Measurements from ENCODE around the gene PRKACA.

The PRKACA gene

DNA sequence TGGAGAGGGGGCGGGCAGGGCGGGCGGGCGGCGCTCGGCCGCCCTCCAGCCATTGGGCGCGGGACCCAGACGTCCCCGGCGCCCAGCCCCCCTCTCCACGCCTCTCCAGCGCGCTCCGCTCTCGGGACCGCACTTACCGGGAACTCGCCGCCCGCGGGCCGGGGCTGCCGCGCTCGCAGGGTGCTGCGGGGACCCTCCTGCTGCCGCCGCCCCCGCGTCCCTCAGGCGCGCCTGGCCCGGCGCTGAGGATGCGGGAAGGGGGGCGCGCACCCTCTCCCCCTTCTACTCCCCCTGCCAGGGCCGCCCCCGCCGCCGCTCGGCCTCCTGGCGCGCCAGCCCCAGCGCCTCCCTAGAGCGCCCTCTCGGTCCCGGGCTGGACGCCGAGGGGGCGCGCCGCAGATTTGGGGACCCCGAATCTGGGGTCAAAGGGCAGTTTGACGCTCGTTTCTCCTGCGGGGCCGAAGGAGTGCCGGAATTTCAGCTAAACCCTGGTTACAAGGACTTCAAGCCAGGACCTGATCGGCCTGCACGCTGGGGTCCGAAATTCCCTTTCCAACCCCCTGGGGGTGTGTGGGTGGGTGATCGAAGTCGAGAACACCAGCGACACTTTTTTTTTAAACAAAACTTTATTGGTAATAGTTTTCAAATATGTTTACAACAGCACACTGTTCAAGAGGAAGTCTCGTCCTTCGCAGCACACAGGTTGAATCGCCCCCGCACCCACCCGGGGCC lies 26.3 kb downstream of the PRKACA start:
- no peak for DNase-seq

DNA sequence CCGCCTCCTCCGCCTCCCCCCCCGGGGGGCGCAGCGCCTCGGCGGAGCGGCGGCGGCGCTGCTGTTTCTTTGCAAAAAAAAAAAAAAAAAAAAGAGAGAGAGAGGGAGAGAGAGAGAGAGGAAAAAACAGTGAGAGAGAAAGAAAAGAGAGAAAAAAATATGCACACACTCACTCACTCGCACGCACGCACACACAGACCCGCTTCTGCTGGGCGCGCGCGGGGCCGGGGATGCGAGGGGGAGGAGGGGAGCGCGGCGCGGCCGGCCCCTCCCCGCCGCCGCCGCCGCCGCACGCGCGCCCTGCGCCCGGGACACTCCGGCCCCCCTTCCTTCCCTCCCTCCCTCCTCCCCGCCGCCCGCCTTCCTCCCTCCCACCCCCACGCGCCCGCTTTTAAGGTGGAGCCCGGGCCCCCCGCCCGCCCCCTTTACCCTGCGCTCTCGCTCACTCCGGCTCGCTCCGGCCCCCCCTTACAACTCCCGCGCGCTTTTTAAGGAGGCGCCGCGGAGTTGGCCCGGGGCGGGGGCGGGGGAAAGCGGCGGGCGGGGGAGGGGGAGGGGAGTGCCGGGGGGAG lies 27.0 kb downstream of the PRKACA start, which contains the start of gene SAMD1:
SAMD1 (minus strand) TSS at position 243 of the 572 bp plus-strand sequence.
- peak; percentile 72 for DNase-seq

DNA sequence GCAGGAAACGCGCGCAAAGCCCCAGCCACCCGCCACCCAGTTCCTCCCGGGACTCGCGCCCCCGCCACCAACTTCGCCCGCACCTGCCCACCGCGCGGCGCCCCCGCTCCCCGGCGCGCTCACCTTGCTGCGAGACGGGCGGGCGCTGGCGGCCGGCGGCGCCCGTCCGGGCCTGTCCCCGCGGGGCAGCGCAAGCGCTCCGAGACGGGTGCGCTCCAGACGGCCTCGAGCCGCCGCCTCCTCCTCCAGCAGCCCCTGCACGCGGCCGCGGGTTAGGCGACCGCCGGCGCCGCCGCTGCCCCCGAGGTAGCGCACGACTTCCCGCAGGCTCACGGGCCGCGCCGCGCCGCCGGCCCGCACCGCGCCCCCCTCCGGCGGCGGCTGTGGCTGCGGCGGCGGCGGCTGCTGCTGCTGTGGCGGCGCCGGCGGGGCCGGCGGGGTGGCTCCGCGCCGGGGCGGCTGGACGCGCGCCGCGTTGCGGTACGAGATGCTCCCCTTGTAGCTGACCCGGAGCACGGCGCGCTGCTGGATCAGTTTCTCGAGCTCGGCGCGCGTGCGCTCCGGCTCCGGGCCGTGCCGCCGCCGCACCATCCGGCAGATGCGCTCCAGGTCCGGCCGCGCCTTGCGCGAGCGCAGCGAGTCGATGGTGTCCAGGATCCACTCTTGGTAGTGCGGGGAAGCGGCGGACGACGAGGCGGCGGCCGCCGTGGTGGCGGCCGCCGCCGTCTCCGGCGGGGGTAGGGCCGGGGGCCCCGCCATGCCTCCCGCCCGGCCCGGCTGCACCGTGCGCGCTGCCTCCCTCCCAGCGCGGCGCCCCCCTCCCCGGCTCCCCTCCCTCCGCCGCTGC lies 27.7 kb downstream of the PRKACA start:
- DNase-seq: no peak

DNA sequence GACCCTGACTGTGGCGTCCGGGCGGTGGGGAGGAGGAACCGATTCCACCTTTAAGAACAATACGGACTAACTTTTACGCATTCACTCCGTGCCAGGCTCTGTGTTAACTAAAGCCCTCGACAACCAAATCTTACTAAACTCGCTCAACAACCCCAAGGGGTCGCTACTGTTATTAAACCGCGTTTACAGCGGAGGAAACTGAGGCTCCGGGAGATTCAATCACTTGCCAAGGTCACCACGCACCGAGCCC lies 28.2 kb downstream of the PRKACA start:
- no peak for DNase-seq

DNA sequence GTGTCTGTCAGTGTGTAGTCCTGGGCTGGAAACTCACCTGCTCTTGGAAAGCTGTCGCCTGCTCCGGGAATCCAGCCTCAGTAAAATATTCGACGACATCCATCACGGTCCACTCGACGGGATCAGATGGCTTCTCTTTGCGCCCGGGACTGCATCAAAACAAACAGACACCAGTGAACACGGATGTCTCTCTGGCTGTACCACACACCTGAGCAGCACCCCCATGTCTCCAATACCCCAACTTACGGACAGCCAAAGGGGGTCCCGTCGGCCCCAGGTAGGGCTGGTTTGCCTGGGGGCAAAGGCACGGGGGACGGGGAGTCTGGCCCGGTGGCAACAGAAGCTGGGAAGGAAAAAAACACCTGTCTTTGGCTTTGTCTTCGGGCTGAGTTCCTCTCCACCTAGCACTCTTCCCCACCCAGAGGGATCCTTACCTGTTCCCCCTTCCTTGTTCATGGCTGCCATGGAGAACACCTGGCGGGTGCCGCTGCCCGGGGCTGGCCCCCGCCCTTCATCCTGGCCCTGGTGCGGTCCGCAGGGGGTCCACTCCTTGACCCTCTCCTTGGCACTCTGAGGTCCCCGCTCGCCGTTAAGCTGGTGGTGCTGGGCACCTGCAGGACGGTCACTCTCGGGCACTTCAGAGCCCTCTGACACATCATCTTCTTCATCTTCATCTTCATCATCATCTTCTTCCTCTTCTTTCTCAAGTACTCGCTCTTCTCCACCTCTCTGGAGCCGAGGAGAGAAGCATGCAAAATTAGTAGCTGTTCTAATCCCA lies 28.7 kb downstream of the PRKACA start:
- DNase-seq: no peak

DNA sequence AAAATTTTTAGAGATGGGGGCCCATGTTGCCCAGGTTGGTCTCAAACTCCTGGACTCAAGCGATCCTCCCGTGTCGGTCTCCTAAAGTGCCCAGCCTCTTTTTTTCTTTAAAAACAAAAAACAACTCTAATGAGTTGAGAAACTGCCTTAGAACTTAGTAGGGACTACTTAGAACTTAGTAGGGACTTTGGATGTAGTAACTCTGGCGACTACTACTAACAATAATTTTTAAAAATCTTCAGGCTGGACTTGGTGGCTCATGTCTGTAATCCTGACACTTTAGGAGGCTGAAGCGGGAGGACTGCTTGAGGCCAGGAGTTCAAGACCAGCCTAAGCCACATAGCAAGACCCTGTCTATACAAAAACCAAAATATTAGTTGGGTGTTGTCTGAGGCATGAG lies 31.5 kb downstream of the PRKACA start:
- no peak for DNase-seq

DNA sequence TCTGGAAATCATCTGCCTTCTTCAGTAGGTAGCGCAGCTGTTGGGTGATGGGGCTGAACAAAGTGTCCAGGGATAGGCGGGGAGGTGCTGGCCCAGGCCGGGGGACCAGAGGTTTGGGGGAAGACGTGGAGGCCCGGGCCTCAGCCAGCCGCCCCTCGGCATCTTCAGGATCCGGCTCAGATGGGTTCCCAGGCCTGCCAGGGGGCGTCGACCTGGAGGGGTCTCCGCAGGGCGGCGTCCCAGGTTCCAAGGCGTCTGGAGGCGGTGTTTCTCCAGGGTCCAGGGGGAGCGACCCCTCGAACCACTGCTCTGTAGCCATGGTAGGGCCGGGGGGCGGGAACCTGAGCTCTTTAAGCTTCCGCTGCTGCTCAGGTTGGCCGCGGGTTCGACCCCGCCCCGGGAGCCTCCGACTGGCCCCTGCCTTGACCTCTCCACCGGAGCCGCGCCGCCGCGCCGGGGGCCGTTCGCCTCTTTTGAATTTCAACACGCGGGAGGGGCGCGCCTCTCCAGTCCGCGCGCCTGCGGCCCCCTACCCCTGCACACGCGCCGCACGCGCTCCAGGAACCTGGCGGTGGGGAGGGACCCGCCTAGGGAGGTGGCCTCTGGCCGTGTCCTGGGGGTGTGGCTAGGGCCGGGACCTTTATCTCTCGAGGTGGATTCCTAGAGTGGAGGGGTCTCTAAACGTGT lies 32.1 kb downstream of the PRKACA start, which contains the start of gene C19orf67:
C19orf67 (minus strand) TSS at position 475 of the 687 bp plus-strand sequence; CDS start at position 319, 156 bp downstream.
- no peak for DNase-seq

DNA sequence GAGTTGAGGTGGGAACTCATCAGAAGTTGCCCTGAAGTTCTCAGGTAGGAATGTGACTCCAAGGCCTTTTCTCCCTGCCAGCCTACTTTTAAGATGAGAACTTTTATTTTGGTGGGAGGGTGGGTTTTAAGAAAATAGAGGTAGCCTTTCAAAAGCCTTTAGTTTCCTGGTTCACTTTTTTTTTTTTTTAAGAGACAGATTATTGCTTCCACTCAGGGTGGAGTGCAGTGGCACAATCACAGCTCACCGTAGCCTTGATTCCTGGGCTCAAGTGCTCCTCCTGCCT lies 34.9 kb downstream of the PRKACA start:
- DNase-seq: no peak

DNA sequence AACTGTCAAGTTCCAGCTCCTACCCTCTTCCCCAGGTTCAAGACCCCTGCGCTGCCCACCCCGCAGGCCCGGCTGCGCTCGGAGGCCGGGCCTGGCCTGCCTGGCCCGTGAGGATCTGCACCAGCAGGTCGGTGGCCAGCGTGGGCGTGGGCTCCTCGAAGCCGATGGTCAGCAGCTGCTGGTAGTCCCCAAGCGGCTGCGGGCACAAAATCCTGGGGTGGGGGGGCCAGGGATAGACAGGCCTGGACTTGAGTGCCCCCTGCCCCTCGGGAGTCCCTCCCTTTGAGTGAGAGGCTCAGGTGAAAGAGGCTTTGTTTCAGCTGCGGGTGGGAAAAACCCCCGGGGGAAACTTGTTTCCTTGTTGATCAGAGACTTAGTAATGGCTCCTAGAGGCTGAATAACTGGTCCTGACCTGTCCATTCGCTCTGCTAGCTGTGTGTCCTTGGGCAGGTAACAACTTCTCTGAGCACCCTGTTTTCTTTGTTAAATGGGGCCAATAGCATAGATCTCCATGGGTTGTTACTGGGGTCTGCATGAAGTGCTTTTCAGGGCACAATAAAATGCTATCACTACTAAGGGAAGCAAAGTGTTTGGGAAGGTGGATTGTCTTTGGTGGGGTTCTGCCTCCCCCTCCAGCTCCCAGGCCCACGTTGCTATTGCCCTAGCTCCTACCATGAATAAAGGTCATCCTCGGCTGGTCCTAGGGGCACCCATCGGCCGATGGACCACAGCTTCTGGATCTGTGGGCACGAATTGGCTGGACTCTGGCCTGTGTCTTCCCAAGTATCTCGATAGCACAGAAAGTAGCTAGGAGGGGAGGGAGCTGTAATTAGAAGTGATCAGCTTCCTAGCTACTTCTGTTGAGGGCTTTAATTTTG lies 35.5 kb downstream of the PRKACA start:
- DNase-seq: no peak

DNA sequence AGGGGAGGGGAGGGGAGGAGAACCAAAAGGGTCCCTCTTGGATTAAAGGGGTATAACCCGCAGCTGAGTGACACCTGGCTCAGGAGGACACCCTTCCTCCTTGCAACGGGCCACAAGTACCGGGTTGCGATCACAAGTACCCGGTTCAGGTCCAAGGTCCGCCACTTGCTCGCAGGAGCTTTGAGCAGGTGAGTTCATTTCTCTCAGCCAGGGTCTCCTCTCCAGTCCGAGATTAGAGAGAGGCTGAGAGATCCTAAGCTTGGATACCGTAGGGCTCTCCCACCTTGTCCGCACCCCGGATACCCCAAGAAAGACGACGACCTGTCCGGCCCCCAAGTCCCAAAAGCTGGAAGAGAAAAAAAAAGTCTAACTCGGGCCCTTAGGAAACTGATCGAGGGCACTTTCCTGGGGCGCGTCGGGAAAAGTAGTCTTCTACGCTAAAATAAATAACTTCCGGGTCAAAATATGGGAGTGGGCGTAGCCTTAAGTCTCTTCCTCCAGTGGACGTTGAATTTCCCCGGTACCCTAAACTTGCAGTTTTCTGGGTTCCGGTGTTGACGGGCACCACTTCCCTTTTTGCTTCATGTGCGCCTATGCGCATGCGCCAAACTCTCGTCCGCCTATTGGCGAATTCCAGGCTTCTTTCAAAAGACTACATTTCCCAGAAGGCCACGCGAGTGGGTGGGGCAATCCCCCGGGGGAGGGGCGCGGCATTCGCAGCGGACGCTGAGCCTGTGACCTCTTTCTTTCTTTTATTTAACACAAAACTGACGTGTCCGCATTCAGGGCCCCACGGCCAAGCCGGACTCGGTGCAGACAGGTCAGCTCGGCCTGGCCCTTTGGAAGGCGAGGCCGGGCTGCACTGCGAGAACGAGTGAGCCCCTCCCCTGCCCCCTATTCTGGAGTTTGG lies 36.4 kb downstream of the PRKACA start:
- DNase-seq: peak; percentile 98

DNA sequence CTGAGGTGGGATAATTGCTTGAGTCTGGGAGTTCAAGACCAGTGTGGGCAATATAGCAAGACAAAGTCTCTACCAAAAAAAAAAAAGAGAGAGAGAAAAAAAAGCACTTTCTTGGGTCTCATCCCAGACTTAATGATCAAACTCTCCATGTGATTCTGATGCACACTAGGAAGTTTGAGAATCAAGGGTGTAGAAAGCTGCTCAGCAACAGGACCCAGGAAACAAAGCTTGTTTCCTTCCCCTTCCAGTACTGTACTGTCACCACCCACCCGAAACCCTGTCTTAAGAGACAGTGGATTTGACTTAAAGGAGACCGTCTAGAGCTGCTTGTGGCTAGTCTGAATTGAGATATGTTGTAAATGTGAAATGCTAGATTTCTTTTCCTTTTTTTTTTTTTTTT lies 39.2 kb downstream of the PRKACA start:
- no peak for DNase-seq

DNA sequence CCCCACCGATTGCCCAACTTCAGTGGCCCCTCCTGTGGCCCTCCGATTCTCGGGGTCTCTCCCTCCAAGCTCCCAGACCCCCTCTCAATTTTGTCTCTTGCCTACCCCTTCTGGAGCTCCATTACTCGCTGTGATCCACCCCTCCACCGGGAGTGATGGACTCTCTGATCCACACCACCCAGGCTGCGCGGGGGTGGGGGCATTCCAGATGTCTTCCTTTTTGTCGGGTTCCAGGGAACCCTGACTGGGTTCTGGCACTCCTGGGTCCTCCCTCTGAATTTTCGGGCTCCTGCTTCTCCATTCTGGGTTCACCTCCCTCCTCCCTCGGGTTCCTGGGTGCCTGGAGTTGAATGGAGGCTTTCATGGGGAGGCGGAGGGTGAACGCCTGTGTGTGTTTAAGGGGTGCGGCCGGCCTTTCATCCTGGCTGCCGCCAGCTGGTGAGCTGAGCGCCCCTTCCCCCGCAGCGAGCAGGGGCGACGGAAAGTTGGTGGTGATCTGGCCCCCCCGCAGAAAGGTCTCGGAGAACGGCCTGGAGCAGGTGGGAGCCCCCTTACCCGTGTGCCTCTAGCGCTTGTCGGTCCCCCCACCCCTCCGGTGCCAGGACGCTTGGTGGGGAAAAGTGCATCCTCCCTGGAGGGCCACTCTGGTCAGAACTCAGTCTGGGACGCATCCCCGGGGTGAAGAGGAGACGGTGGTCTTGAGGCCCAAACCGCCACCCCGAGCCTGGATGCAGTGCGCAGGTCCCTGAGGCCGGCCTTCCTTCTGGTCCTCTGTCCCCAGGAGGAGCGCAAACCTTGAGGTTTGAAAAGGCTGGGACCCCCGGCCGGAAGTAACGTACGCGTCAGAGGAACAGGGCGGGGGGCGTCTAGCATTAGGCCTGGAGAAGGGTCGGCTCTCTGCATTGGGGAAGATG lies 43.4 kb downstream of the PRKACA start:
- DNase-seq: no peak

DNA sequence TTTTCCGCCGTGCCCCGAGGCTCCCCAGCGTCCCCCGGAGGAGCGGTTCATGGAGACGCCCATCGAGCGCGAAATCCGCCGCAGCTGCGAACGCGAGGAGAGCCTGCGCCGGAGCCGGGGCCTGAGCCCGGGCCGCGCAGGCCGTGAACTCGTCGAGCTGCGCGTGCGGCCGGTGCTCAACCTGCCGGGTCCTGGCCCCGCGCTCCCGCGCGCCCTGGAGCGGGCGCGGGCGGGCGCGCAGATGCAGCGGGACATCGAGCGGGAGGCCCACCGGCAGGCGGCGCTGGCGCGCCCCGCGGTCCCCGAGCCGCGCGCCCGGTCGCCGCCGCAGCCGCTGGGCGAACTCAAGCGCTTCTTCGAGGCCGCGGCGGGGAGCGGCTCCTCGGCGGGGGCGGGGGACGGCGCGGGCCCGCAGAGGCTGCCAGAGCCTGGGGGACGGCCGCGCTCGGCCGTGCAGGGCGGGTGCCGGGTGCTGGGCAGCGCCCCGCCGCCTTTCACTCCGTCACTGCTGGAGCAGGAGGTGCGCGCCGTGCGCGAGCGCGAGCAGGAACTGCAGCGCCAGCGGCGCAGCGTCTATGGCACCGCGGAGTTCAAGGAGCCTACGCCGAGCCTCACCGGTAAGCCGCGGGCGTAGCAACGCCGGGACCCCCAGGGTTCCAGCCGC lies 44.2 kb downstream of the PRKACA start:
- no peak for DNase-seq

DNA sequence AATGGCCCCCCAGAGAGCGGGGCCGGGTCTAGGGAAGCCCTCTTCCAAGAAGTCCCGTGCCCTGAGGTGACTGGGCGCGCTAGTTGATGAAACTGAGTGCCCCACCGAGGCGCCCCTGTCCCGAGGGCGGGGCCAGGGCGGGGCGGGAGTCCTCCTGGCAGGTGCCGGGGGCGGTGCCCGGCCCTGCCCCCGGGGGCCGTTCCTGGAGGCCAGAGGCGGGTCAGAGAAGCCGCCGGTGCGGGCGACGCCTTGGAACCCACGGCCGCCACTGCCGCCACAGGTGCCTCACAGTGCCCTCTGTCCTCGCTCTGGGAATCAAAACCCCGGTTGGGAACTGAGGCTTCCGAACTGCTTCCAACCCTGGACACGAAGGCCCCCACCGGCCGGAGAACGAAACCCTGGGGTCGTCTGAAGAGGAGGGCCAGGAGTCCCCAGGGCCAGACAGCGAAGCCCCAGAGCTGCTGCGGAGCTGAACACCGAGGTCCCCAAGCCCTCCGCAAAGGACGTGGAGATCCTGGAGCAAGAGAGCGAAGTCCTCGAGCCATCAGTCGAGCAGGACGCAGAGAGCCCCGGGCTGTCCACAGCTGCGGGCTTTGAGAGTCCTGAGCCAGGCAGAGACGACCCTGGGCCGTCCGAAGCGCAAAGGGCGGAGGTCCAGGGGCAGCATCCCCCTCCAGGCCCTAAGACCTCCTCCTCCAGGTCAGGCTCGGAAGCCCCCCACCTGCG lies 44.9 kb downstream of the PRKACA start, which contains the start of gene MISP3:
MISP3 (plus strand) TSS at position 252 of the 726 bp plus-strand sequence. CDS start 524 bp downstream, outside the sequence.
- no peak for DNase-seq

DNA sequence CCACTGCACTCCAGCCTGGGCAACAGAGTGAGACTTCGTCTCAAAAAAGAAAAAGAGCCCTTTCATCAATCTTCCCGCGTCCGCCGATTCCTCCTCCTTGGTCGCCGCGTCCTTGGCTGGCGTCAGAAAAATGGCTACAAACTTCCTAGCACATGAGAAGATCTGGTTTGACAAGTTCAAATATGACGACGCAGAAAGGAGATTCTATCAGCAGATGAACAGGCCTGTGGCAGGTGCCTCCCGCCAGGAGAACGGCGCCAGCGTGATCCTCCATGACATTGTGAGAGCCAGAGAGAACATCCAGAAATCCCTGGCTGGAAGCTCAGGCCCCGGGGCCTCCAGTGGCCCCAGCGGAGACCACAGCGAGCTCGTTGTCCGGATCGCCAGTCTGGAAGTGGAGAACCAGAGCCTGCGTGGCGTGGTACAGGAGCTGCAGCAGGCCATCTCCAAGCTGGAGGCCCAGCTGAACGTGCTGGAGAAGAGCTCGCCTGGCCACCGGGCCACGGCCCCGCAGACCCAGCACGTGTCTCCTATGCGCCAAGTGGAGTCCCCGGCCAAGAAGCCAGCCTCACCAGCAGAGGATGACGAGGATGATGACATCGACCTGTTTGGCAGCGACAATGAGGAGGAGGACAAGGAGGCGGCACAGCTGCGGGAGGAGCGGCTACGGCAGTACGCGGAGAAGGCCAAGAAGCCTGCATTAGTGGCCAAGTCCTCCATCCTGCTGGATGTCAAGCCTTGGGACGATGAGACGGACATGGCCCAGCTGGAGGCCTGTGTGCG lies 47.1 kb downstream of the PRKACA start:
- DNase-seq: no peak

DNA sequence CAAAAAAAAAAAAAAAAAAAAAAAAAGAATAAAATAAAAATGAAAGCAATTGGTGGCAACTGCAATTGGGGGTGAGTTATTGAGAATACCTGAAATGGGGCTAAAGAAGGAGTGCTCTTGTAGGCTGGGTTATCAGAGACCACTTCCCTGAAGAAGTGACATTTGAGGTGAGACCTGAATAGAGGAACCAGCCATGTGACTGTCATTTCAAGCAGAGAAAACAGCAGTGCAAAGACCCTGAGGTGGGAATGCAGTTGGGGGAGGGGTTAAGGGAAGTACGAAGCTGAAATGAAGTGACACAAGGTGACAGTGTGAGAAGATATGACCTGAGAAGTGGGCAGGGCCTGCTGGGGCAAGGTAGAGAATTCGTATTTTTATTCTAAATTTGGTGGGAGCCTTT lies 51.4 kb downstream of the PRKACA start:
- no peak for DNase-seq

DNA sequence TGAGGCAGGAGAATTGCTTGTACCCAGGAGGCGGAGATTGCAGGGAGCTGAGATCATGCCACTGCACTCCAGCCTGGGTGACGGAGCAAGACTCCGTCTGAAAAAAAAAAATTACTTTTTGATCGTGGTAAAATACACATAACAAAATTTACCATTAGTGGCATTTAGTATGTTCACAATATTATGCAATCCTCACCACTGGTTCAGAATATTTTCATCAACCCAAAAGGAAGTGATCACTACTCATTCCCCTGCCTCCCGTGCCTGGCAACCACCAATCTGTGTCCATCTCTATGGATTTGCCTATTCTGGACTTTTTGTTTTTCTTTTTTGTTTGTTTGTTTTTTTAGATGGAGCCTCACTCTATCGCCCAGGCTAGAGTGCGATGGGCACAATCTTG lies 54.5 kb downstream of the PRKACA start:
- DNase-seq: no peak

DNA sequence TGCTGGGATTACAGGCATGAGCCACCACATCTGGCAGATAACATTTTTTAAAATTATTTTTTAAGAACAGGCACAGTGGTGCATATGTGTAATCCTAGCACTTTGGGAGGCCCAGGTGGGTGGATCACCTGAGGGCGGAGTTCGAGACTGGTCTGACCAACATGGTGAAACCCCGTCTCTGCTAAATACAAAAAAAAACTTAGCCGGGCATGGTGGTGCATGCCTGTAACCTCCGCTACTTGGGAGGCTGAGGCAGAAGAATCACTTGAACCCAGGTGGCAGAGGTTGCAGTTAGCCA lies 55.1 kb downstream of the PRKACA start:
- no peak for DNase-seq

Data from amniotic stem cell (primary cell).